Breast epithelium (tissue), 3 donors: ENCODE data around the gene FHOD3.
"Not testable (repeated sequence)": the region's sequence is repeated elsewhere in the genome, so short reads cannot be mapped to it uniquely, and the experiment has no call there.

Experiments used
- POLR2A ChIP-seq: fragments of 450-650 bp; IDR thresholded peaks from one replicate; pipeline ENCODE4 v1.6.1; 2016; ENCODE audit warnings: antibody characterized with exemption, mild to moderate bottlenecking, moderate library complexity
- TF ChIP-seq, protein P1 (sequence below), 3 donors: fragments of 450-650 bp; IDR thresholded peaks; one replicate each; pipeline ENCODE4 v1.5.1; 2016 to 2017; ENCODE audit warnings: antibody characterized with exemption in 3 of 3, mild to moderate bottlenecking in 3 of 3, moderate library complexity in 3 of 3

DNA sequence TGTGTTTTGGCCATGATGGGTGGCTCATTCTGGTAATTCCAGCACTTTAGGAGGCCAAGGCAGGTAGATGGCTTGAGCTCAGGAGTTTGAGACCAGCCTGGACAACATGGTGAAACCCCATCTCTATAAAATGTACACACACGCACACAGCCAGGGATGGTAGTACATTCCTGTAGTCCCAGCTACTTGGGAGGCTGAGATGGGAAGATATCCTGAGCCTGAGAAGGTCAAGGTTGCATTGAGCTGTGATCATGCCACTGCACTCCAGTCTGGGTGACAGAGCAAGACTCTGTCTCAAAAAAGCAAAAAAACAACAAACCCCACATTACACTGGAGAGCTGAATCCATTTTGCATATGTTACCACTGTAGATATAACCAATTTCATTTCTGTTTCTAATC, 423.8 kb downstream of the FHOD3 start:
- TF ChIP-seq, protein P1, sequence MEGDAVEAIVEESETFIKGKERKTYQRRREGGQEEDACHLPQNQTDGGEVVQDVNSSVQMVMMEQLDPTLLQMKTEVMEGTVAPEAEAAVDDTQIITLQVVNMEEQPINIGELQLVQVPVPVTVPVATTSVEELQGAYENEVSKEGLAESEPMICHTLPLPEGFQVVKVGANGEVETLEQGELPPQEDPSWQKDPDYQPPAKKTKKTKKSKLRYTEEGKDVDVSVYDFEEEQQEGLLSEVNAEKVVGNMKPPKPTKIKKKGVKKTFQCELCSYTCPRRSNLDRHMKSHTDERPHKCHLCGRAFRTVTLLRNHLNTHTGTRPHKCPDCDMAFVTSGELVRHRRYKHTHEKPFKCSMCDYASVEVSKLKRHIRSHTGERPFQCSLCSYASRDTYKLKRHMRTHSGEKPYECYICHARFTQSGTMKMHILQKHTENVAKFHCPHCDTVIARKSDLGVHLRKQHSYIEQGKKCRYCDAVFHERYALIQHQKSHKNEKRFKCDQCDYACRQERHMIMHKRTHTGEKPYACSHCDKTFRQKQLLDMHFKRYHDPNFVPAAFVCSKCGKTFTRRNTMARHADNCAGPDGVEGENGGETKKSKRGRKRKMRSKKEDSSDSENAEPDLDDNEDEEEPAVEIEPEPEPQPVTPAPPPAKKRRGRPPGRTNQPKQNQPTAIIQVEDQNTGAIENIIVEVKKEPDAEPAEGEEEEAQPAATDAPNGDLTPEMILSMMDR (IDR thresholded peaks at IDR 0.05) = not testable (repeated sequence)
- TF ChIP-seq POLR2A = not testable (repeated sequence)
